ENCODE results near the gene PKD2.

PKD2 gene

DNA sequence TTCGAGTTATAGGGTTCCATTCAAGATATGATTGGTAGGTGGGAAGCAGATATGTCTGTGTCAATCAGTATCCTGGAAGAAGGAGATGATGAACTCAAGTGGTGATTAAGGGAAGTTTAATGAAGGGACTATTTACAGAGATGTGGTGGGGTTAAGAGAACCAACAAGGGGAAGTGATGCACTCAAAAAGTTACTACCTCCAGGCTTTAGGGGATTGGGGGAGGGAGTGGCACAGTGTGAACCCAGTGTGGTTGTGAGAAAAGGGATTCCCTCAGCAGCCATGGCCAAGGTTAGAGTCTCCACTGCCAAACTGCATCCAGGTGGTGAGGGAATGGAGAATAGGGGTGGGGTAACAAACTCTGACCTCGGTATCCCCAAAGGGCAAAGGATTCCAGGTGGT, 27.9 kb downstream of the PKD2 start:
- H3K23ac ChIP-seq (ENCODE audit: low read length in 2 of 2), result no peak overlapping the region
- no peak overlapping the region for H2BK5ac ChIP-seq (ENCODE audit: low read depth, low read length, poor library complexity, severe bottlenecking)
- H3K14ac ChIP-seq (ENCODE audit: low read length in 2 of 2), result no peak overlapping the region
- 94% methylated on average over 2 of the region's 2 CpGs for WGBS
- H2BK120ac ChIP-seq (ENCODE audit: low read depth, low read length), result no peak overlapping the region
- H3K9me3 ChIP-seq (ENCODE audit: control insufficient read depth, low read length), result no peaks in the 10 kb centered on the region
- H2BK12ac ChIP-seq (ENCODE audit: low read length in 2 of 2), result no peak overlapping the region
- H3K18ac ChIP-seq (ENCODE audit: low read depth in 1 of 2, low read length in 2 of 2), result no peak overlapping the region
- no peak overlapping the region for H3K4me3 ChIP-seq (ENCODE audit: insufficient read depth in 1 of 2, low read depth in 1 of 2, low read length in 2 of 2)
- H3K27ac ChIP-seq (ENCODE audit: low read length, poor library complexity, severe bottlenecking), result no peak overlapping the region
- peaks cover 28 to 76% of the 10 kb centered on the region in 2 experiments for H3K36me3 ChIP-seq (ENCODE audit: control insufficient read depth in 1 of 2, insufficient read depth in 2 of 2, low read depth in 1 of 2, low read length in 2 of 2)
- no peak overlapping the region for H2BK15ac ChIP-seq (ENCODE audit: low read depth, poor library complexity, severe bottlenecking)
- peaks cover 35% of the 10 kb centered on the region for H3K79me1 ChIP-seq (replicated peaks; ENCODE audit: low read length, poor library complexity, severe bottlenecking)
- peaks cover 1% of the 10 kb centered on the region for H3K4me1 ChIP-seq (ENCODE audit: control insufficient read depth, insufficient read depth, low read depth, low read length)
- H3K4me2 ChIP-seq (ENCODE audit: low read length, poor library complexity, severe bottlenecking), result no peak overlapping the region
- no peak overlapping the region for H2AFZ ChIP-seq (ENCODE audit: low read depth, low read length)
- DNase-seq, result no peak
- H2AK5ac ChIP-seq (ENCODE audit: low read length, severe bottlenecking), result no peak overlapping the region
- H4K91ac ChIP-seq (ENCODE audit: low read length), result no peak overlapping the region
- no peaks in the 10 kb centered on the region for H3K27me3 ChIP-seq (ENCODE audit: control insufficient read depth in 1 of 2, insufficient read depth in 1 of 2, low read length in 2 of 2)
- no peak overlapping the region for H3K9ac ChIP-seq (ENCODE audit: low read length)
- H4K8ac ChIP-seq (ENCODE audit: low read length), result no peak overlapping the region
- no peak overlapping the region for H3K4ac ChIP-seq (ENCODE audit: low read depth in 1 of 2, low read length in 2 of 2)

DNA sequence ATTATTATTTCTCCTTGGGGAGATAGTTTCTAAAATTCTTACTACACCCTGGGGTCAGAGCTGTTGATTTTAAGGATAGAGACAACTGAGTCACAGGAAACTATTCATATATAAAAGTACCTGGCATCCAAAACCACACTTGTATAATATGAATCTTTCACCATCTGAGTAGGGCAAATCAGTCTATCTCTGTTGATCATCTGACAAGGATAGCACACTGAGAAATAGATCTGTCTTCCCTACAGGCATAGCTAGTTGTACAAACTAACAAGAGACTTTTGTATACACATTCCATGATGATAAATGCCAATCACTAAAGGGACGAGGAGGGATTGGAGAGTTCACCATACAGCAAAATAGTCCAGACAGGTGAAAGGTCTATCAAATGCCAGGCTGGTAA, 30.0 kb downstream of the PKD2 start:
- Histone ChIP-seq H3K4me1 (ENCODE audit: control insufficient read depth, insufficient read depth, low read depth, low read length) (peaks cover 1% of the 10 kb centered on the region), H3K23ac (ENCODE audit: low read length in 2 of 2) (no peak overlapping the region), H3K79me1 (replicated peaks; ENCODE audit: low read length, poor library complexity, severe bottlenecking) (peaks cover 43% of the 10 kb centered on the region), H2BK15ac (ENCODE audit: low read depth, poor library complexity, severe bottlenecking) (no peak overlapping the region), H2BK12ac (ENCODE audit: low read length in 2 of 2) (no peak overlapping the region), H2BK120ac (ENCODE audit: low read depth, low read length) (no peak overlapping the region), H3K14ac (ENCODE audit: low read length in 2 of 2) (no peak overlapping the region), H4K91ac (ENCODE audit: low read length) (no peak overlapping the region), H3K27me3 (ENCODE audit: control insufficient read depth in 1 of 2, insufficient read depth in 1 of 2, low read length in 2 of 2) (no peaks in the 10 kb centered on the region), H3K4me3 (ENCODE audit: insufficient read depth in 1 of 2, low read depth in 1 of 2, low read length in 2 of 2) (no peak overlapping the region), H2AFZ (ENCODE audit: low read depth, low read length) (no peak overlapping the region), H2BK5ac (ENCODE audit: low read depth, low read length, poor library complexity, severe bottlenecking) (no peak overlapping the region), H3K18ac (ENCODE audit: low read depth in 1 of 2, low read length in 2 of 2) (no peak overlapping the region), H4K8ac (ENCODE audit: low read length) (no peak overlapping the region), H2AK5ac (ENCODE audit: low read length, severe bottlenecking) (no peak overlapping the region), H3K27ac (ENCODE audit: low read length, poor library complexity, severe bottlenecking) (no peak overlapping the region), H3K36me3 (ENCODE audit: control insufficient read depth in 1 of 2, insufficient read depth in 2 of 2, low read depth in 1 of 2, low read length in 2 of 2) (peaks cover 36 to 85% of the 10 kb centered on the region in 2 experiments), H3K4me2 (ENCODE audit: low read length, poor library complexity, severe bottlenecking) (no peak overlapping the region), H3K4ac (ENCODE audit: low read depth in 1 of 2, low read length in 2 of 2) (no peak overlapping the region), H3K9ac (ENCODE audit: low read length) (no peak overlapping the region), H3K9me3 (ENCODE audit: control insufficient read depth, low read length) (no peaks in the 10 kb centered on the region)
- 86% methylated on average over 1 of the region's 1 CpG for WGBS
- no peak for DNase-seq

DNA sequence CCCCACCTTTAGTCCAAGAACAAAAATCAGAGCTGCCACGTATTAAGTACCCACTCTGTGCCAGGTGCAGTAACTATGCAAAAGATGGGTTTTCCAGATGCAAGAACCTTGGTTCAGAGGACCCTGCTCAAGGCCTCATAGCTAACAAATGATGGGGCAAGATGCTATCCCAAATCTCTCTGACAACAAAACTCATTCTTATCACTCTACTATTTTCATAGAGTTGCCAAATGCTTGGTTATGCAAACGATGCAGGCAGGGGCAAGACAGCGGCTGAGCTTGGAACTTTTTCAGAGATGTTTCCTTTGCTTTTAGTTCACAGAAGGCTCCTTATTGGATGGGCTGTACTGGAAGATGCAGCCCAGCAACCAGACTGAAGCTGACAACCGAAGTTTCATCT, 30.5 kb downstream of the PKD2 start:
- no peak overlapping the region for H3K4me2 ChIP-seq (ENCODE audit: low read length, poor library complexity, severe bottlenecking)
- peaks cover 35 to 88% of the 10 kb centered on the region in 2 experiments for H3K36me3 ChIP-seq (ENCODE audit: control insufficient read depth in 1 of 2, insufficient read depth in 2 of 2, low read depth in 1 of 2, low read length in 2 of 2)
- H2BK15ac ChIP-seq (ENCODE audit: low read depth, poor library complexity, severe bottlenecking), result no peak overlapping the region
- peaks cover 1% of the 10 kb centered on the region for H3K4me1 ChIP-seq (ENCODE audit: control insufficient read depth, insufficient read depth, low read depth, low read length)
- H3K4ac ChIP-seq (ENCODE audit: low read depth in 1 of 2, low read length in 2 of 2), result no peak overlapping the region
- 97% methylated on average over 4 of the region's 4 CpGs for WGBS
- H2AFZ ChIP-seq (ENCODE audit: low read depth, low read length), result no peak overlapping the region
- no peak overlapping the region for H3K9ac ChIP-seq (ENCODE audit: low read length)
- no peak overlapping the region for H2AK5ac ChIP-seq (ENCODE audit: low read length, severe bottlenecking)
- H3K27me3 ChIP-seq (ENCODE audit: control insufficient read depth in 1 of 2, insufficient read depth in 1 of 2, low read length in 2 of 2), result no peaks in the 10 kb centered on the region
- no peak overlapping the region for H2BK120ac ChIP-seq (ENCODE audit: low read depth, low read length)
- H3K14ac ChIP-seq (ENCODE audit: low read length in 2 of 2), result no peak overlapping the region
- H4K8ac ChIP-seq (ENCODE audit: low read length), result no peak overlapping the region
- H2BK12ac ChIP-seq (ENCODE audit: low read length in 2 of 2), result no peak overlapping the region
- peaks cover 41% of the 10 kb centered on the region for H3K79me1 ChIP-seq (replicated peaks; ENCODE audit: low read length, poor library complexity, severe bottlenecking)
- no peak overlapping the region for H3K23ac ChIP-seq (ENCODE audit: low read length in 2 of 2)
- H2BK5ac ChIP-seq (ENCODE audit: low read depth, low read length, poor library complexity, severe bottlenecking), result no peak overlapping the region
- H3K4me3 ChIP-seq (ENCODE audit: insufficient read depth in 1 of 2, low read depth in 1 of 2, low read length in 2 of 2), result no peak overlapping the region
- H3K27ac ChIP-seq (ENCODE audit: low read length, poor library complexity, severe bottlenecking), result no peak overlapping the region
- no peak overlapping the region for H4K91ac ChIP-seq (ENCODE audit: low read length)
- H3K18ac ChIP-seq (ENCODE audit: low read depth in 1 of 2, low read length in 2 of 2), result no peak overlapping the region
- no peak for DNase-seq
- H3K9me3 ChIP-seq (ENCODE audit: control insufficient read depth, low read length), result no peaks in the 10 kb centered on the region

DNA sequence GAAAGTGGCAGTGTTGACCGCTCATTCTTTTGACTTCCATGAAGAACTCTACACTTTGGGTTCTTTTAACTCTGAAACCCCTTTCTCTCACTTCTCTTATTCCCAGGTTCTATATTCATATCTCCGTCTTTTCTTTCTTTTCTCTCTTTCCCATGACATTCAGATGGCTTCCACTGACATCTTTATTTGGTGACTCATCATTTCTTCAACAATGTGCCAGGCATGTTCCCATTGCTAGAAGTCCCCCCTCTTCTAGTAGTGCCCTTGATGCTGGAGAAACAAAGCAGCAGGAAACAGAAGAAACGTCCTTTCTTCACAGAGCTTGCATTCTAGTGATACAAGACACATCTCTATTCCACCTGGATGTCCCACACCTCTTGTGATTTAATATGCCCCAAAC, 33.3 kb downstream of the PKD2 start:
- Histone ChIP-seq H2AK5ac (ENCODE audit: low read length, severe bottlenecking) (no peak overlapping the region), H3K4me2 (ENCODE audit: low read length, poor library complexity, severe bottlenecking) (no peak overlapping the region), H3K9ac (ENCODE audit: low read length) (no peak overlapping the region), H3K36me3 (ENCODE audit: control insufficient read depth in 1 of 2, insufficient read depth in 2 of 2, low read depth in 1 of 2, low read length in 2 of 2) (peaks cover 30 to 100% of the 10 kb centered on the region in 2 experiments), H3K4me1 (ENCODE audit: control insufficient read depth, insufficient read depth, low read depth, low read length) (no peaks in the 10 kb centered on the region), H3K79me1 (replicated peaks; ENCODE audit: low read length, poor library complexity, severe bottlenecking) (peaks cover 29% of the 10 kb centered on the region), H2BK5ac (ENCODE audit: low read depth, low read length, poor library complexity, severe bottlenecking) (no peak overlapping the region), H3K9me3 (ENCODE audit: control insufficient read depth, low read length) (no peaks in the 10 kb centered on the region), H4K8ac (ENCODE audit: low read length) (no peak overlapping the region), H2BK12ac (ENCODE audit: low read length in 2 of 2) (no peak overlapping the region), H4K91ac (ENCODE audit: low read length) (no peak overlapping the region), H3K14ac (ENCODE audit: low read length in 2 of 2) (no peak overlapping the region), H3K4me3 (ENCODE audit: insufficient read depth in 1 of 2, low read depth in 1 of 2, low read length in 2 of 2) (no peak overlapping the region), H2AFZ (ENCODE audit: low read depth, low read length) (no peak overlapping the region), H3K23ac (ENCODE audit: low read length in 2 of 2) (no peak overlapping the region), H3K18ac (ENCODE audit: low read depth in 1 of 2, low read length in 2 of 2) (no peak overlapping the region), H3K4ac (ENCODE audit: low read depth in 1 of 2, low read length in 2 of 2) (no peak overlapping the region), H3K27ac (ENCODE audit: low read length, poor library complexity, severe bottlenecking) (no peak overlapping the region), H2BK120ac (ENCODE audit: low read depth, low read length) (no peak overlapping the region), H2BK15ac (ENCODE audit: low read depth, poor library complexity, severe bottlenecking) (no peak overlapping the region), H3K27me3 (ENCODE audit: control insufficient read depth in 1 of 2, insufficient read depth in 1 of 2, low read length in 2 of 2) (no peaks in the 10 kb centered on the region)
- WGBS, result 92% methylated on average over 3 of the region's 3 CpGs
- DNase-seq, result no peak

Data from mesenchymal stem cell (in vitro differentiated cells and primary cell).